Type B pancreatic cell (in vitro differentiated cells): Measurements from ENCODE around the gene GDF15. TPM values are rescaled to one million over a fixed set of nuclear protein-coding genes. Genes with fewer than 3 reads are reported as not detected.
"Not testable (repeated sequence)": the region's sequence is repeated elsewhere in the genome, so short reads cannot be mapped to it uniquely, and the experiment has no call there.

ENCODE experiments used
- DNase-seq: peaks from one replicate; pipeline ENCODE4 v3.0.0; 2021; ENCODE audit warnings: mixed read lengths; ENCODE audit not compliant: unreplicated experiment; ENCODE audit errors: extremely low spot score
- H3K27ac Mint-ChIP-seq: 2 replicates; pipeline ENCODE4 v1.8.0; 2021; ENCODE audit warnings: mild to moderate bottlenecking, mixed read lengths
- H3K27me3 Mint-ChIP-seq: 2 replicates; pipeline ENCODE4 v1.8.0; 2021; ENCODE audit warnings: mixed read lengths
- H3K36me3 Mint-ChIP-seq: 2 replicates; pipeline ENCODE4 v1.8.0; 2021; ENCODE audit warnings: mixed read lengths
- H3K4me1 Mint-ChIP-seq: one replicate; pipeline ENCODE4 v1.8.0; 2021; ENCODE audit warnings: mixed read lengths; ENCODE audit not compliant: unreplicated experiment
- H3K4me3 Mint-ChIP-seq: 2 replicates; pipeline ENCODE4 v1.8.0; 2021; ENCODE audit warnings: mild to moderate bottlenecking, mixed read lengths
- H3K9me3 Mint-ChIP-seq: 2 replicates; pipeline ENCODE4 v1.8.0; 2021; ENCODE audit warnings: mixed read lengths
- total RNA-seq: library from RNA; stranded (reverse); gene quantifications from 2 replicates; pipeline ENCODE4 v1.2.1, GENCODE V29; 2021; ENCODE audit warnings: low replicate concordance
- TF ChIP-seq, protein P1 (sequence below): fragments of 200-600 bp; sonication (generic); conservative IDR thresholded peaks from 2 replicates; pipeline ENCODE4 v1.5.0; 2021; ENCODE audit warnings: antibody characterized with exemption, mild to moderate bottlenecking

Gene GDF15
- total RNA-seq, 1 donor from 2014 or later = 102 TPM

DNA sequence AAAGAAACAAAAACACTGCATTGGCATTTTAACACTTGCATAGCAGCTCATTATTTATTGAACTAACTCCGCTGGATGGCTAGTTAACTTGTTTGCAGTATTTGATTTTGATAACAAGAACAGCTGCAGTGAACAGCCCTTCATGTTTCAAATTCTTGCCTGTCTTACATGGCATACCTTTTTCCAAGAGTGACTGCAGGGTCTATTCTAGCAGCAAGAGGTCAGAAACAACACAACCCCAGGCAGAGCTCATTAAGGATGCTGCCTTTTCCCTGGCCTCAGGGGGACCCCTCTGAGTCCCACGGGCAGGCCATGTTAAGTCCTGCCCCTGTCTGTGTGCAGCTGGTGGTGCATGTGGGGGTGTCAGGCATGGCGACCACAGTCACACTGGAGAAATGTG, 28.9 kb upstream of the GDF15 start:
- TF ChIP-seq, protein P1, sequence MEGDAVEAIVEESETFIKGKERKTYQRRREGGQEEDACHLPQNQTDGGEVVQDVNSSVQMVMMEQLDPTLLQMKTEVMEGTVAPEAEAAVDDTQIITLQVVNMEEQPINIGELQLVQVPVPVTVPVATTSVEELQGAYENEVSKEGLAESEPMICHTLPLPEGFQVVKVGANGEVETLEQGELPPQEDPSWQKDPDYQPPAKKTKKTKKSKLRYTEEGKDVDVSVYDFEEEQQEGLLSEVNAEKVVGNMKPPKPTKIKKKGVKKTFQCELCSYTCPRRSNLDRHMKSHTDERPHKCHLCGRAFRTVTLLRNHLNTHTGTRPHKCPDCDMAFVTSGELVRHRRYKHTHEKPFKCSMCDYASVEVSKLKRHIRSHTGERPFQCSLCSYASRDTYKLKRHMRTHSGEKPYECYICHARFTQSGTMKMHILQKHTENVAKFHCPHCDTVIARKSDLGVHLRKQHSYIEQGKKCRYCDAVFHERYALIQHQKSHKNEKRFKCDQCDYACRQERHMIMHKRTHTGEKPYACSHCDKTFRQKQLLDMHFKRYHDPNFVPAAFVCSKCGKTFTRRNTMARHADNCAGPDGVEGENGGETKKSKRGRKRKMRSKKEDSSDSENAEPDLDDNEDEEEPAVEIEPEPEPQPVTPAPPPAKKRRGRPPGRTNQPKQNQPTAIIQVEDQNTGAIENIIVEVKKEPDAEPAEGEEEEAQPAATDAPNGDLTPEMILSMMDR = no peak
- DNase-seq = no peak

DNA sequence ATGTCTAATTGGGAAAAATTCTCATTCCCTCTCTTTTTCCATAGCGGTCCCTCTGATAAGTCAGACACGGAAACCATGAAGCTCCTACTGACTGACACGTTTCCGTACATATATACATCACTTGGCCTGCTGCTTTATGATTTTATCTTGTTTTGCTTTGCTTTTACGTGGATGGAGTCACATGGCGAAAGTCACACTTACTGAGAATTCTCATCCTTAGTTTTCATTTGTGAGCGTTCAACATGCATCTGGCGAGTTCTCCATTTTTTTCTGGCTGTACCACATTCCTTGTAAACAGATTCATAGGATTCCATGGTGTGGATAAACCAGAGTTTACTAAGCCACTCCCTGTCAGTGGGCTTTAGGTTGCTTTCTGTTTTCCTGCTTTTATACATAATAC, 24.3 kb upstream of the GDF15 start:
- no peak overlapping the region for H3K4me3 Mint-ChIP-seq
- no peaks in the 10 kb centered on the region for H3K27me3 Mint-ChIP-seq
- peaks cover 26% of the 10 kb centered on the region for H3K36me3 Mint-ChIP-seq
- no peaks in the 10 kb centered on the region for H3K9me3 Mint-ChIP-seq
- H3K4me1 Mint-ChIP-seq = peaks cover 32% of the 10 kb centered on the region
- peak overlapping the region; percentile 74 for H3K27ac Mint-ChIP-seq
- DNase-seq = no peak
- TF ChIP-seq, protein P1 = no peak

More for the DNA sequence above, 28.9 kb upstream of the GDF15 start:
- H3K36me3 Mint-ChIP-seq = peaks cover 25% of the 10 kb centered on the region
- H3K4me3 Mint-ChIP-seq = no peak overlapping the region
- peaks cover 4% of the 10 kb centered on the region for H3K4me1 Mint-ChIP-seq
- no peak overlapping the region for H3K27ac Mint-ChIP-seq
- no peaks in the 10 kb centered on the region for H3K27me3 Mint-ChIP-seq
- H3K9me3 Mint-ChIP-seq = no peaks in the 10 kb centered on the region

DNA sequence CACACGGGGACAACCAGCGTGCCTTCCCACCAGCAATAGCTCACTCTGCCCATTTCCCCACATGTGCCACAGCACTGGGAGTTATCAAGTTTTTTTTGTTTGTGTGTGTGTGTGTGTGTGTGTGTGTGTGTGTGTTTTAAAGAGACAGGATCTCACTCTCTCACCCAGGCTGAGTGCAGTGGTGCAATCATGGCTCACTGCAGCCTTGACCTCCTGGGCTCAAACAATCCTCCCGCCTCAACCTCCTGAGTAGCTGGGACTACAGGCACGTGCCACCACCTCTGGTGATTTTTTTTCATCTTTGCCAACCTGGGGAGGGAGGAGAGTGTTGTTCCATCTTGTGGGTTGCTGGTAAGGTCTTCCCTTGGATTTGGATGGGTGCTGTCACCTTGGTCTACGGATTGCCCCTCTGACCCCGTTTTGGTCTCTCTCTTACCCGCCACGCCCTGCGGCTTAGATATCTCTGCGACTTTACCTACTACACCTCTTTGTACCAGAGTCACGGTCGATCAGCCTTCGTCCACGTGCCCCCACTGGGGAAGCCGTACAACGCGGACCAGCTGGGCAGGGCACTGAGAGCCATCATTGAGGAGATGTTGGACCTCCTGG, 22.9 kb upstream of the GDF15 start:
- peaks cover 20% of the 10 kb centered on the region for H3K36me3 Mint-ChIP-seq
- no peak for DNase-seq
- H3K27me3 Mint-ChIP-seq = no peaks in the 10 kb centered on the region
- TF ChIP-seq, protein P1 = no peak
- H3K9me3 Mint-ChIP-seq = no peaks in the 10 kb centered on the region
- no peak overlapping the region for H3K4me3 Mint-ChIP-seq
- peak overlapping the region; percentile 97 for H3K27ac Mint-ChIP-seq
- peaks cover 32% of the 10 kb centered on the region for H3K4me1 Mint-ChIP-seq

DNA sequence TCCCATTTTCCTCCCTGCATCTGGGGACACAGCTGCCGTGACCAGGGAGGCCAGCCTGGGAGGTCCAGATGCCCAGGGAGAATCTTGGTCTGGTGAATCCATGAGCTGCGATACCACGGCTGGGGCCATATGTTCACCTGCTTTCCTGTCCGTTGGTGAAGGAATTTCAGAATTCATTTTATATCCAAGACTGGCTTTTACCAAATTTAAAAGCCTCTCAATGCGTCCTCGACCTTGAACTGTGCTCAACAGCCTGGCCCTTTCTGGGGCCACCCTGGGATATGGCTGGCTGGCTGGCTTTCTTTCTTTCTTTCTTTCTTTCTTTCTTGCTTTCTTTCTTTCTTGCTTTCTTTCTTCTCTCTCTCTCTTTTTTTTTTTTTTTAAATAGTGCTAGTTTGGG, 22.2 kb upstream of the GDF15 start:
- H3K27ac Mint-ChIP-seq = peak overlapping the region; percentile 97
- H3K27me3 Mint-ChIP-seq = no peaks in the 10 kb centered on the region
- DNase-seq = no peak
- TF ChIP-seq, protein P1 = no peak
- peaks cover 37% of the 10 kb centered on the region for H3K4me1 Mint-ChIP-seq
- H3K9me3 Mint-ChIP-seq = no peaks in the 10 kb centered on the region
- H3K36me3 Mint-ChIP-seq = peaks cover 20% of the 10 kb centered on the region
- no peak overlapping the region for H3K4me3 Mint-ChIP-seq

DNA sequence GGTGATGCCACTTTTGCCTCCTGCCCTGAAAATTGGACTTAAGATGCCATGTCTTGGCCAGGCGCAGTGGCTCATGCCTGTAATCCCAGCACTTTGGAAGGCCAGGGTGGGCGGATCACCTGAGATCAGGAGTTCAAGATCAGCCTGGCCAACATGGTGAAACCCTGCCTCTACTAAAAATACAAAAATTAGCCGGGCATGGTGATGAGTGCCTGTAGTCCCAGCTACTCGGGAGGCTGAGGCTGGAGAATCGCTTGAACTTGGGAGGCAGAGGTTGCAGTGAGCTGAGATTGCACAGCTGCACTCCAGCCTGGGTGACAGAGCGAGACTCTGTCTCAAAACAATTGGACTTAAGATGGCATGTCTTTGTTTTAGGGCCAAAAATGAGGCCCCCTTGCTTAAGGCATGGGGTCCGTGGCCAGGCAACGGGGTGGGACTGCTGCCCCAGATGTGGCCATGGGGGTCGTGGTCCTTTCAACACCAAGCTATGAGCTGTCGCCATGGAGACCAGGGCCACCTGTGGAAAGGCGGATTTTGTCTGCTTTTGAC, 21.6 kb upstream of the GDF15 start:
- not testable (repeated sequence) for H3K4me3 Mint-ChIP-seq, DNase-seq, H3K27me3 Mint-ChIP-seq, H3K9me3 Mint-ChIP-seq
- H3K27ac Mint-ChIP-seq = peak overlapping the region; percentile 97
- H3K4me1 Mint-ChIP-seq = peaks cover 40% of the 10 kb centered on the region
- peaks cover 16% of the 10 kb centered on the region for H3K36me3 Mint-ChIP-seq

DNA sequence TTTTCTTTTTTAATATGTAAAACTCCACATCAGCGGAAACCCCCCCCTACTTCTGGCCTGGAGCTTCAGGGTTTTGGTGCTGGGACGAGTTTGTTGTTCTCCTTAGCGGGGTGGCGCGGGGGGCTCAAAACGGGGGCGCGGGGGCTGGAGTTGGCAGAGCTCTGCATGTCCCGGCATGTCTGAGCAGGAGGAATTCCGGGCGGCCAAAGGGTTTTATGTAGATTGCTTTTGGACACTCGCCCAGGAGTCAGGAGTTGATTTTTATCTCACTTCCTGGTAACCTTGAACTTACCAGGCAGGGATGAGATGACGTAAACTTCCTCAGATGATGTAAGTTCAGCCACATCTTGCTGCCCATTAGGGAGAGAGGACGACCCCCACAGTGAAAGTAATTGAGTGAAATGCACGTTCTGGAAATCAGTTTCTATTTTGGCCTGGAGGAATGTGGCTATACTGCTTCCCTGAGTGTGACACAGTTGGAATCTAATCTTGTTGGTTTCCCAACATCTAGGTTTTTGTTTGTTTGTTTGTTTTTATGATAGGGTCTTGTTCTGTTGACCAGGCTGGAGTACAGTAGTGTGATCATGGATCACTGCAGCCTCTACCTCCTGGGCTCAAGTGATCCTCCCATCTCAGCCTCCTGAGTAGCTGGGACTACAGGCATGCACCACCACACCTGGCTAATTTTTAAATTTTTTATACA, 21.0 kb upstream of the GDF15 start:
- H3K36me3 Mint-ChIP-seq = peaks cover 12% of the 10 kb centered on the region
- H3K27ac Mint-ChIP-seq = peak overlapping the region; percentile 97
- H3K9me3 Mint-ChIP-seq = no peaks in the 10 kb centered on the region
- H3K4me3 Mint-ChIP-seq = peak overlapping the region; percentile 73
- peaks cover 44% of the 10 kb centered on the region for H3K4me1 Mint-ChIP-seq
- no peaks in the 10 kb centered on the region for H3K27me3 Mint-ChIP-seq
- TF ChIP-seq, protein P1 = no peak
- no peak for DNase-seq
